D721Med (cell line): Measurements from ENCODE around the gene TXLNA.

Experiments
- DNase-seq: peaks from one replicate; pipeline ENCODE4 v3.0.0; 2011; ENCODE audit warnings: low spot score; ENCODE audit not compliant: insufficient read length
- FAIRE-seq: peaks from 2 replicates; lab custom pipeline; 2011; peaks lifted over from hg19 to GRCh38; lab: Jason Lieb, UNC
- TF ChIP-seq, protein P1 (sequence below): IDR thresholded peaks from 2 replicates; pipeline ENCODE4 v1.5.1; 2012; ENCODE audit warnings: mild to moderate bottlenecking, control low read depth; ENCODE audit not compliant: insufficient read depth; ENCODE audit errors: missing control alignments

The TXLNA gene

DNA sequence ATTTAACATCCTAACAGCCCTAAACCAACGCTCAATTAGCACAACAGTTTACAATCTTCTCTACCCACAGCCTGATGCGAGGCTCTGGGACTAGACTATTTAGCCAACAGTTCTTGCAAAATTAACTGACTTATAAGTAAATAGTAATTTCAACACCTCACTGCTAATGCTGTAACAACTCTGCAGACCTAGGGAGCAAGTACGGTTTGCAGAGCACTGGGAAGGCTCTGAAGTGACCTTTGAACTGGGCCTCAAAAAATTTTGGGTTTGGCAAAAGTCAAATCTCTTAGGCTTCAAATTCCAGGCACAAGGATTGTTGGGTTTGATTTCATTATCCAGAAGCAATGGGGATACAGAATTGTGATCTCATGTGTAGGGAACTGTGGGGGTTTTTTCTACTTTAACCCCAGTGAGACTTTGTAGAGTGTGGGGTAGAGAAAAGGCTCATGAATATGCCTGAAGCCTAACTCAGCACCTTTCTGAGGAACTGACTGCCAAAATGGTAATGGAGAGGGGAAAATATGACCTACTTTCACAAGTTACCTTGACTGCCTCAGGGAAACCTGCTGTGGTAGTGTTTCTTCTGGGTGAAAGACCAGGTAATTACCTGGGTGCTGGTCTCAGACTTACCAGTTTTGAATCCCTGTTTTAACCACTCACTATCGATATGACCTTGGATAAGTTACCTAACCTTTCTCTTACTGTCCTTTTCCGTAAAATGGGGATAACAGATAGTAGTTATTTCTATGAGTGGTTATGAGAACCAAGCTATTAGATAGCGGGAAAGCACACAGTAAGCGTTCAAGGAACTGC lies 889 bp upstream of the TXLNA start:
- TF ChIP-seq, protein P1, sequence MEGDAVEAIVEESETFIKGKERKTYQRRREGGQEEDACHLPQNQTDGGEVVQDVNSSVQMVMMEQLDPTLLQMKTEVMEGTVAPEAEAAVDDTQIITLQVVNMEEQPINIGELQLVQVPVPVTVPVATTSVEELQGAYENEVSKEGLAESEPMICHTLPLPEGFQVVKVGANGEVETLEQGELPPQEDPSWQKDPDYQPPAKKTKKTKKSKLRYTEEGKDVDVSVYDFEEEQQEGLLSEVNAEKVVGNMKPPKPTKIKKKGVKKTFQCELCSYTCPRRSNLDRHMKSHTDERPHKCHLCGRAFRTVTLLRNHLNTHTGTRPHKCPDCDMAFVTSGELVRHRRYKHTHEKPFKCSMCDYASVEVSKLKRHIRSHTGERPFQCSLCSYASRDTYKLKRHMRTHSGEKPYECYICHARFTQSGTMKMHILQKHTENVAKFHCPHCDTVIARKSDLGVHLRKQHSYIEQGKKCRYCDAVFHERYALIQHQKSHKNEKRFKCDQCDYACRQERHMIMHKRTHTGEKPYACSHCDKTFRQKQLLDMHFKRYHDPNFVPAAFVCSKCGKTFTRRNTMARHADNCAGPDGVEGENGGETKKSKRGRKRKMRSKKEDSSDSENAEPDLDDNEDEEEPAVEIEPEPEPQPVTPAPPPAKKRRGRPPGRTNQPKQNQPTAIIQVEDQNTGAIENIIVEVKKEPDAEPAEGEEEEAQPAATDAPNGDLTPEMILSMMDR = no peak
- no peak for FAIRE-seq
- DNase-seq = no peak

DNA sequence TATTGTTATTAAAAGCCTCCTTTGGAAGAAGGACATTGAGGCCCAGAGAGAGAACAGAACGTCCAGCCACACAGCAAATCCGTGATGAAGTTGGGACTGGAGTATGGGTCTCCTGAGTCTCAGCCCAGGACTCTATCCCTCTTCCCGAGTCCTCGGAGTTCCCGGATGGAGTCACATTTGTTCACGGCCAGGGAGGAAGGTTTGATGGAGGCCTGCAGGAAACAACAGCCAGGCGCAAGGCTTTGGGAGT lies 357 bp upstream of the TXLNA start:
- DNase-seq (no peak), FAIRE-seq (no peak)
- TF ChIP-seq, protein P1 = no peak

DNA sequence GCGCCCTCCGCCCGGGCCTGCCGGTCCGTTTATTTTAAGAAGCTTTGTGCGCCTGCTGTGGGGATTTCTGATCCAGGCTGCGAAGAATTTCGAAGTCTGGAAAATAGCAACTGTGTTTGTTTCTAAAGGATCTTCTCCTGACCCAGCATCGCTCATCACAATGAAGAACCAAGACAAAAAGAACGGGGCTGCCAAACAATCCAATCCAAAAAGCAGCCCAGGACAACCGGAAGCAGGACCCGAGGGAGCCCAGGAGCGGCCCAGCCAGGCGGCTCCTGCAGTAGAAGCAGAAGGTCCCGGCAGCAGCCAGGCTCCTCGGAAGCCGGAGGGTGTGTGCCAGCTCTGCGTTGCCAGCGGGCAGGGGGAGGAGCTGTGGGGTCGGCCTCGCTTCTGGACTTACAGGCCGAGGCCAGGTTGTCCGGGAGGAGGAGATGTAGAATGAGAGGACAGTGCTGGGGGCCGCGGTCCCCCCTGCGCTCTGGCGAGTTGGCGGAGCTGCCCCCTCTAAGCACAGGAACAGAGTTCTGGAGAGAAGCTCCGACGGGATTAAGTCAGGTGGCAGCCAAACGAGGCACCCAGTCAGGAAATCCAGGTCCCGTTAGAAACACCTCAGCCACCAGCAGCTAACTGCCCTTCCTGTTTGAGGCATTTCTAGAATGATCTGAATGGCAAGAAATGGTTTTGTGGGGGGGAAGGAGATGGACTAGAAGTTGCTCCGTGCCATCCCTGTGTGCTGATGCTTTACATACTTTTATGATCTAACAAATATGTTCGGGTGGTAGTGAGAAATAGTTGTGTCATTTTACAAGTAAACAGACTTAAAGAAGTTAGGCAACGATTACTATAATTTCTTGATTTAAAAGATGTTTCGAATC lies 948 bp downstream of the TXLNA start:
- FAIRE-seq = no peak
- DNase-seq = no peak
- TF ChIP-seq, protein P1 = no peak

DNA sequence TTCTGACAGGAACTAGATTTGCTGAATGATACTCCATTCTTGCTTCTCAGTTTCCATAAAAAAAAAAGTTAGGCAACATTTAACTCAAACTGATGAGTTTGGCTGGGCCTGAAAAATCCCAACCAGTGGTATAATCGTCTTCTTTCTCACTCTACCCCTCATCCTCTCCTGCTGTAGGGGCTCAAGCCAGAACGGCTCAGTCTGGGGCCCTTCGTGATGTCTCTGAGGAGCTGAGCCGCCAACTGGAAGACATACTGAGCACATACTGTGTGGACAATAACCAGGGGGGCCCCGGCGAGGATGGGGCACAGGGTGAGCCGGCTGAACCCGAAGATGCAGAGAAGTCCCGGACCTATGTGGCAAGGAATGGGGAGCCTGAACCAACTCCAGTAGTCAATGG lies 1.6 kb downstream of the TXLNA start:
- TF ChIP-seq, protein P1 = no peak
- no peak for DNase-seq
- FAIRE-seq = no peak

DNA sequence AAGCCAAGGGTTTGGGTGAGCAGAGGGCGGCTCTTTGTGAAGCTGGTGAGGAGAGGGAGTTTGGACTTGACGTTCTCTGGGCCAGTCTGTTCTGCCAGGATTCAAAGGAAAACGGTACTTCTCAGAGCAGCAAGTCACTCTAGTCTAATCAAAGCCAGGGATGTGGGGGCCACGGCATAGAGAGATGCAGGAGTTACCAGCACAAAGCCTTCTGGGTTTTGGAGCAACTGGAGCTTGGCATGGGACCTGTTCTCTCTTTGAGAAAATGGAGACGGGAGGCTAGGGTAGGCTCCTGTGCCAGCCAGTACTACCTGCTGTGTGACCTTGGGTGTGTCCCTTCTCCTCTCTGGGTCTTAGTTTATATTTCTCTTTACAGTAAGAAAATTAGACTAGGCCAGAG lies 2.1 kb downstream of the TXLNA start:
- DNase-seq (no peak), FAIRE-seq (no peak)
- TF ChIP-seq, protein P1 = no peak

DNA sequence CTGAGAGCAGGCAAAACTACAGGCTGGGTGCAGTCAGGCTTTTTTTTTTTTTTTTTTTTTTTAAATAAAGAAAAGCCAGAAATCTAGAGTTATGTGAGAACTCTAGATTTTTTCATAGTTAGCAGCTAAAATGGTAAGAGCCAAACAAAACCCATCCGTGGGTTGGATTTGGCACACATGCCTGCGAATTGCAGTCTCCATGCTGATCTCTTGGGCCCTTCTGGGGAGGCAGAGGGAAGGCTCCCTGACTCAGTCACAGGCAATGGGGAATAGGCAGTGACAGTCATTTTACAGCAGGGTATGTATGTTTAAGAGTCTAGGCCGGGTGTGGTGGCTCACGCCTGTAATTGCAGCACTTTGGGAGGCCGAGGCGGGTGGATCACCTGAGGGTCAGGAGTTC lies 2.6 kb downstream of the TXLNA start:
- TF ChIP-seq, protein P1 = no peak
- DNase-seq = no peak
- FAIRE-seq = no peak

DNA sequence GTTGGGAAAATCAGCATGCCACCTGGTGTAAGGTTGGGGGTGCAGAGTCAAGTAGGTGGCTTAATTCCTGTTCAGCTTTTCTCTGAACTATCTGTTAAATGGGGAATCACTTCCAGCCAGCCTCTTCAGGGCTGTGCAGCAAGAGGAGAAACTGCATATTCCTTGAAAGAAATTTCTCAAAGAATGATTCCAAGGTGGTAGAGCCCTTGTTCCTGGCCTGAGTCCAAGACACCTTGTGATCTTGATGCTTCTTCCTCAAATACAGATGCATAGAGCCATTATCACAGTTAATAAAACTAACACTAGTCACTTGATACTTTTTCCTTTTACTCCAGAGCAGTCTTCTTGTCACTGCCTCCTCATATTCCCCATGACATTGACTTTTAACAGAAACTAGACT lies 5.2 kb downstream of the TXLNA start:
- no peak for FAIRE-seq
- no peak for DNase-seq
- TF ChIP-seq, protein P1 = no peak
